GM19239 (cell line): ENCODE data around the gene GALE.

Source experiments
- DNase-seq: peaks from one replicate; pipeline ENCODE4 v3.0.0; 2011; ENCODE audit warnings: low spot score; ENCODE audit not compliant: insufficient read length
- FAIRE-seq: peaks from 2 replicates; lab custom pipeline; 2011; peaks lifted over from hg19 to GRCh38; lab: Jason Lieb, UNC

GALE gene

DNA sequence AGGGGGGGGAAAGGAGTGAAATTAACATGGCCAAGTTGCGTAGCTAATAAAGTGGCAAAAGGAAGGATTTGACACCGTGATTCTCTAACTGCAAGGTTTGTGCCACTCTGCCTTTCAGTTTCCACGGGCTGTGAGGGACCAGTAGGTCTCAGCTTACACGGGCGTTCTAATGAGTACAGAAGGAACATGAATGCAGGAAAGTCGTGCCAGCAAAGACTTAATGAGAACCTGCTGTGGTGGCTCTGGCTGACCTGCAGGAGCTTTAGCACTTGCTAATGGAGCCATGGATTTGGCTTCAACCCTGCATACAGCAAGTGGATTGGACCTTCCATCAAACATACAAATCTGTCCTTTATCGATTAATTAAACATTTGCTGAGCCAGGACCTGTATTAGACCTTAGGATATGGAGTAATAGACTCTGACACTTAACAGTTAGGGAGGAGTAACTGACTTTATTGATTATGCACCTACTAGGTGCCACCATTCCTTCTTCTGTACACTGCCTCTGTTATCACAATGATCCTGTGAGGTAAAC lies 37.4 kb downstream of the GALE start:
- no peak for DNase-seq
- FAIRE-seq = no peak

DNA sequence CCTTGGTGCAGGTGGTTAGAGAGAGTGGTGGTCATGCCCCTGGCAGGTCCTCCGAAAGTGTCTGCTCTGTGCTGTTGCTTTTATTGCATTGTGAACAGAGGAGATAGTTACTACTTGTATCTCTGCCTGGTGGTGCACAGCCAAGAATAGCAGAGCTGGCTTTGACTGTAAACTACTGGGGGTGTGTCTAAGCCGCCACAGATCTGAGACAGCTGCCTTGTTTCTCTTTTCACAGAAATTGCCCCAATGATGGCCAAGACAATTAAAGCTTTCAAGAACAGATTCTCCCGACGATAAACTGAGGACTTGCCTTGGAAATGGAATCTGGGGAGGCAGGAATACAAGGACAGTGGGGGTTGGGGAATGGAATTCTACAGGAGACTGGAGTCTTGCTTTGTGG lies 41.3 kb downstream of the GALE start:
- no peak for FAIRE-seq
- DNase-seq = no peak

DNA sequence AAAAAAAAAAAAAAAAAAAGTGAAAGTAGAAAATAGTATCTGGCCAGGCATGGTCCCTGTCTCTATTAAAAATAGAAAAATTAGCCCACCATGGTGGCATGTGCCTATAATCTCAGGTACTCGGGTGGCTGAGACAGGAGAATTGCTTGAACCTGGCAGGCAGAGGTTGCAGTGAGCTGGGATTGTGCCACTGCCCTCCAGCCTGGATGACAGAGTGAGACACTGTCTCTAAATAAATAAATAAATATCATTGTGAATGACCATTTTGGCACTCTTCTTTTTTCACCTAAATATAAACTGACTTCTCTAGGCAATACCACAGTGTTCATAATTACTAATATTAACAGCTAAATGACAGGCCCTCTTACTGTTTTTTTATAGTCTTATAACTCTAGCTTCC lies 42.7 kb downstream of the GALE start:
- DNase-seq (no peak), FAIRE-seq (no peak)

DNA sequence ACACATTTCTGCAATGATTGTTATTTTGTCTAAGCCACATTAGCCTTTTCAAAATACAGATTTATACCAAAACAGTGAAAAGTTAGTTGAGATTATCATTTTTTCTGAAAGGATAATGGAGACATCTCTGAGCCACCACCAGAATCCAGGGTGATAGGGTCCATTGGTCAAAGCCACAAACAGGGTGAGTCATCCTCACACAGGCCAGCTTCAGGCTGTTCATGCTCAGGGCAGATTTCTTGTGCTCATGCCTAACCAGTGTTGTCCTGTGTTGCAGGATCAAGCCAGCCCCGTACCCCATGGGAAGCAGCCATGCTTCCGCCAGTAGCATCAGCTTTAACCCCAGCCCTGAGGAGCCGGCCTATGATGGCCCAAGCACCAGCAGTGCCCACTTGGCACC lies 43.9 kb downstream of the GALE start:
- no peak for DNase-seq
- no peak for FAIRE-seq

DNA sequence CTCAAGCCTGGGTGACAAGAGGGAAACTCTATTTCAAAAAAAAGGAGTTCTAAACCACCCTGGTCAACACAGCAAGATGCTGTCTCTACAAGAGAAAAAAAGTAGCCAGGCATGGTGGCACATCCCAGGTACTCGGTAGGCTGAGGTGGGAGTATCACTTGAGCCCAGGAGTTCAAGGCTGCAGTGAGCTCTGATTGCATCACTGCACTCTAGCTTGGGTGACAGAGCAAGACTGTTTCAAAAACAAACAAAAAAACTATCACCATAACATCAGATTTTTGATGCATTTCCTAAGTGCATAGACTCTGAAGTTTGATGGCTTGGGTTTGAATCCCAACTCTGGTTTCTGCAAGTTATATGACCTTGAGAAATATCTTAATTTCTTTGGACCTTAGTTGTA lies 47.6 kb downstream of the GALE start:
- FAIRE-seq (no peak), DNase-seq (no peak)

DNA sequence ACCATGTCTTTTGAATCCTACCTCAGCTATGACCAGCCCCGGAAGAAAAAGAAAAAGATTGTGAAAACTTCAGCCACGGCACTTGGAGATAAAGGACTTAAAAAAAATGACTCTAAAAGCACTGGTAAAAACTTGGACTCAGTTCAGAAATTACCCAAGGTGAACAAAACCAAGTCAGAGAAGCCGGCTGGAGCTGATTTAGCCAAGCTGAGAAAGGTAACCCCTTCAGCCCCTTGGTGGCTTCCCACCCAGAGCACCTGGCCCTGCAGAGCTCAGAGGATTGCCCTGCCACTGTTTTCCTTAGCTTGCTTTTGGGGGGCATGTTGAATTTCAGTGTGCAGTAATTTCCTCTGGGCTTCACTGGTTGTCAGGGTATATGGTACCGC lies 48.7 kb downstream of the GALE start:
- no peak for DNase-seq
- FAIRE-seq = no peak

DNA sequence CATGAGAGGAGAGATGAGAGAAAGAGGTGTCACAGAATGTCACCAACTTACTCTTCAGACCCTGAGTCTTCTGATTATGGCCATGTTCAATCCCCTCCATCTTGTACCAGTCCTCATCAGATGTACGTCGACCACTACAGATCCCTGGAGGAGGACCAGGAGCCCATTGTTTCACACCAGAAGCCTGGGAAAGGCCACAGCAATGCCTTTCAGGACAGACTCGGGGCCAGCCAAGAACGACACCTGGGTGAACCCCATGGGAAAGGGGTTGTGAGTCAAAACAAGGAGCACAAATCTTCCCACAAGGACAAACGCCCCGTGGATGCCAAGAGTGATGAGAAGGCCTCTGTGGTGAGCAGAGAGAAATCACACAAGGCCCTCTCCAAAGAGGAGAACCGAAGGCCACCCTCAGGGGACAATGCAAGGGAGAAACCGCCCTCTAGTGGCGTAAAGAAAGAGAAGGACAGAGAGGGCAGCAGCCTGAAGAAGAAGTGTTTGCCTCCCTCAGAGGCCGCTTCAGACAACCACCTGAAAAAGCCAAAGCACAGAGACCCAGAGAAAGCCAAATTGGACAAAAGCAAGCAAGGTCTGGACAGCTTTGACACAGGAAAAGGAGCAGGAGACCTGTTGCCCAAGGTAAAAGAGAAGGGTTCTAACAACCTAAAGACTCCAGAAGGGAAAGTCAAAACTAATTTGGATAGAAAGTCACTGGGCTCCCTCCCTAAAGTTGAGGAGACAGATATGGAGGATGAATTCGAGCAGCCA lies 49.3 kb downstream of the GALE start:
- peak; percentile 72 for DNase-seq
- FAIRE-seq = peak; percentile 89

DNA sequence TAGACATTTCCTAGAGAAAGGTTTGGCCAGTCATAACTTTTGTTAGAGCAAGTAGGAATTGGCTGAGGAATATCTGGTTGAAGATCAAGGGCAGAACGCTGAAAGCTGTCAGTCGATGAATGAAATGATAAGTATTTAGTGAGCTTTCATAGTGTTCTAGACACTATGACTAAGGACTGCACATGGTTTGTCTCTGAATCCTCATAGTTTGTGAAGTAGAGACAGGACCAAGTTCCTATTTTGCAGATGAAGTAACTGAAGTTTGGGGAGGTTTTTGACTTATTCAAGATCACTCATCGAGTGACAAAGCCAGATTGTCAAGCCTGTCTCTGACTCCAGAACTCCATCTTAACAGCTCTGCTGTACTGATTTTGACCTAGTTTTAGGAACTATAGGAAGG lies 52.5 kb downstream of the GALE start:
- FAIRE-seq (no peak), DNase-seq (no peak)
